ENCODE measurements around the gene KCTD17.

- TF ChIP-seq EGR1 (IDR thresholded peaks at IDR 0.05) (no peak), TAF1 (IDR thresholded peaks at IDR 0.05; ENCODE audit: low read depth) (no peak), USF1 (IDR thresholded peaks at IDR 0.05) (no peak), MAX (IDR thresholded peaks at IDR 0.05) (no peak), RAD21 (IDR thresholded peaks at IDR 0.05; ENCODE audit: low read depth) (no peak), REST (IDR thresholded peaks at IDR 0.05; ENCODE audit: low read depth) (no peak), EP300 (IDR thresholded peaks at IDR 0.05; ENCODE audit: borderline replicate concordance) (no peak), TEAD4 (IDR thresholded peaks at IDR 0.05) (no peak), YY1 (IDR thresholded peaks at IDR 0.05; ENCODE audit: low read depth) (no peak), CEBPB (IDR thresholded peaks at IDR 0.05) (no peak), NFIC (IDR thresholded peaks at IDR 0.05) (no peak), CREB1 (IDR thresholded peaks at IDR 0.05; ENCODE audit: low read depth) (no peak), ZBTB7A (IDR thresholded peaks at IDR 0.05; ENCODE audit: low read depth) (no peak)
Measured at GRCh38 chr22:37103656-37104452, 52.3 kb downstream of the KCTD17 start.

All from Ishikawa (cell line).